ENCODE results near the gene CCL18.

Gene CCL18

DNA sequence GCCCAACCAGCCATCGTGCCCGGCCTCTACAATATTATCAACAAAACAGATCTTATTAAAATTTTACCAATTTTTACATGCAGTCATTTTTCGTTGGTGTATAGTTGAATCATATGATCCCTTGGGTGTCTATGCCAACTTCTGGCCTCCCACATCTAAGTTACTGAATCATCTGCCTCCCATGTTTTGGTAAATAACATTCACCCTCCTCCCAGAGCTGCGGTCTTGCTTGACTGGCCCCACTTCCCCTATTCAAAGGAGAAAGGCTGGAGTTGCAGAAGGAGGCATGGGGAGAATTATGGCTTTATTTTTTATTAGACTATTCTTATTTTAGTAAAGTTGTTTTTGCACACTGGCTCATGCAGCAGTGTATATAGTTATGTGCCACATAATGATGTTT, 27.8 kb upstream of the CCL18 start:
- Histone ChIP-seq H3K27ac (ENCODE audit: insufficient read depth, low read length, poor library complexity, severe bottlenecking) (no peak overlapping the region), H3K4me1 (ENCODE audit: control insufficient read depth, insufficient read depth, low read length, poor library complexity, severe bottlenecking) (no peaks in the 10 kb centered on the region)

DNA sequence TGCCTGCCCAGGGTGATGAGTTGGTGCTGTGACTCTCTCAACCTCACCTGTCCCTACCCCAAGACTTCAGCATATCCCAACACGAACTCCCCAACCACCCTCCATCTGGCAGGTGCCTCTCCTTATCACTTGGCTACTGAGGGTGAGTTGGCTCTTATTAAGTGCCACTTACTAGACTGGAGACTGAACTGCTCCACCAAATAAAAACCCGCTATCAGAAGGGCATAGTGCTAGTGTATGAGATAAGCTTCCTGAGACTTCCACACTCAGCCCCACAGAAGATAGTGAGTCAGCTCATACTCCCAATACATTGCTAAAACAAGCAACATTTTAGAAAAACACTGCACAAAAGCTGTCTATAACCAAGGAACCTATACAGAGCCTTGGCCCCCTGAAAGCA, 16.0 kb upstream of the CCL18 start:
- peaks cover 5% of the 10 kb centered on the region for H3K27me3 ChIP-seq (replicated peaks; ENCODE audit: control insufficient read depth, insufficient read depth, low read length, poor library complexity, severe bottlenecking)

More for the DNA sequence above, 27.8 kb upstream of the CCL18 start:
- DNase-seq, result no peak
- Histone ChIP-seq H3K36me3 (ENCODE audit: control insufficient read depth, insufficient read depth, low read length) (no peaks in the 10 kb centered on the region), H3K9me3 (ENCODE audit: control insufficient read depth, low read length) (no peaks in the 10 kb centered on the region), H3K4me3 (ENCODE audit: insufficient read depth, low read depth, low read length, poor library complexity, severe bottlenecking) (no peak overlapping the region), H3K27me3 (replicated peaks; ENCODE audit: control insufficient read depth, insufficient read depth, low read length, poor library complexity, severe bottlenecking) (no peaks in the 10 kb centered on the region)

GRCh38 chr17:36049643-36050042, 14.4 kb upstream of the CCL18 start:
- Histone ChIP-seq H3K36me3 (ENCODE audit: control insufficient read depth, insufficient read depth, low read length) (no peaks in the 10 kb centered on the region), H3K27me3 (replicated peaks; ENCODE audit: control insufficient read depth, insufficient read depth, low read length, poor library complexity, severe bottlenecking) (peaks cover 5% of the 10 kb centered on the region), H3K4me1 (ENCODE audit: control insufficient read depth, insufficient read depth, low read length, poor library complexity, severe bottlenecking) (no peaks in the 10 kb centered on the region), H3K27ac (ENCODE audit: insufficient read depth, low read length, poor library complexity, severe bottlenecking) (no peak overlapping the region), H3K4me3 (ENCODE audit: insufficient read depth, low read depth, low read length, poor library complexity, severe bottlenecking) (no peak overlapping the region), H3K9me3 (ENCODE audit: control insufficient read depth, low read length) (no peaks in the 10 kb centered on the region)
- no peak for DNase-seq

More for the DNA sequence above, 16.0 kb upstream of the CCL18 start:
- H3K9me3 ChIP-seq (ENCODE audit: control insufficient read depth, low read length), result no peaks in the 10 kb centered on the region
- no peak overlapping the region for H3K27ac ChIP-seq (ENCODE audit: insufficient read depth, low read length, poor library complexity, severe bottlenecking)
- no peaks in the 10 kb centered on the region for H3K36me3 ChIP-seq (ENCODE audit: control insufficient read depth, insufficient read depth, low read length)
- no peak for DNase-seq
- H3K4me1 ChIP-seq (ENCODE audit: control insufficient read depth, insufficient read depth, low read length, poor library complexity, severe bottlenecking), result no peaks in the 10 kb centered on the region
- H3K4me3 ChIP-seq (ENCODE audit: insufficient read depth, low read depth, low read length, poor library complexity, severe bottlenecking), result no peak overlapping the region

- H3K9me3 ChIP-seq (ENCODE audit: control insufficient read depth, low read length), result no peaks in the 10 kb centered on the region
- no peak for DNase-seq
- no peaks in the 10 kb centered on the region for H3K36me3 ChIP-seq (ENCODE audit: control insufficient read depth, insufficient read depth, low read length)
- no peaks in the 10 kb centered on the region for H3K27me3 ChIP-seq (replicated peaks; ENCODE audit: control insufficient read depth, insufficient read depth, low read length, poor library complexity, severe bottlenecking)
- H3K4me1 ChIP-seq (ENCODE audit: control insufficient read depth, insufficient read depth, low read length, poor library complexity, severe bottlenecking), result no peaks in the 10 kb centered on the region
- no peak overlapping the region for H3K4me3 ChIP-seq (ENCODE audit: insufficient read depth, low read depth, low read length, poor library complexity, severe bottlenecking)
- H3K27ac ChIP-seq (ENCODE audit: insufficient read depth, low read length, poor library complexity, severe bottlenecking), result no peak overlapping the region
These were observed 8.9 kb upstream of the CCL18 start for GRCh38 chr17:36055171-36055570.

GRCh38 chr17:36055921-36056520, 8.1 kb upstream of the CCL18 start:
- Histone ChIP-seq H3K9me3 (ENCODE audit: control insufficient read depth, low read length) (no peaks in the 10 kb centered on the region), H3K4me3 (ENCODE audit: insufficient read depth, low read depth, low read length, poor library complexity, severe bottlenecking) (no peak overlapping the region), H3K36me3 (ENCODE audit: control insufficient read depth, insufficient read depth, low read length) (no peaks in the 10 kb centered on the region), H3K4me1 (ENCODE audit: control insufficient read depth, insufficient read depth, low read length, poor library complexity, severe bottlenecking) (no peaks in the 10 kb centered on the region), H3K27ac (ENCODE audit: insufficient read depth, low read length, poor library complexity, severe bottlenecking) (no peak overlapping the region), H3K27me3 (replicated peaks; ENCODE audit: control insufficient read depth, insufficient read depth, low read length, poor library complexity, severe bottlenecking) (no peaks in the 10 kb centered on the region)
- DNase-seq, result no peak

- Histone ChIP-seq H3K27me3 (replicated peaks; ENCODE audit: control insufficient read depth, insufficient read depth, low read length, poor library complexity, severe bottlenecking) (no peaks in the 10 kb centered on the region), H3K36me3 (ENCODE audit: control insufficient read depth, insufficient read depth, low read length) (no peaks in the 10 kb centered on the region), H3K9me3 (ENCODE audit: control insufficient read depth, low read length) (no peaks in the 10 kb centered on the region), H3K4me3 (ENCODE audit: insufficient read depth, low read depth, low read length, poor library complexity, severe bottlenecking) (no peak overlapping the region), H3K4me1 (ENCODE audit: control insufficient read depth, insufficient read depth, low read length, poor library complexity, severe bottlenecking) (no peaks in the 10 kb centered on the region), H3K27ac (ENCODE audit: insufficient read depth, low read length, poor library complexity, severe bottlenecking) (no peak overlapping the region)
- no peak for DNase-seq
These were observed 6.2 kb upstream of the CCL18 start for GRCh38 chr17:36057911-36058310.

- no peaks in the 10 kb centered on the region for H3K4me1 ChIP-seq (ENCODE audit: control insufficient read depth, insufficient read depth, low read length, poor library complexity, severe bottlenecking)
- H3K4me3 ChIP-seq (ENCODE audit: insufficient read depth, low read depth, low read length, poor library complexity, severe bottlenecking), result no peak overlapping the region
- H3K36me3 ChIP-seq (ENCODE audit: control insufficient read depth, insufficient read depth, low read length), result no peaks in the 10 kb centered on the region
- no peak overlapping the region for H3K27ac ChIP-seq (ENCODE audit: insufficient read depth, low read length, poor library complexity, severe bottlenecking)
- no peaks in the 10 kb centered on the region for H3K9me3 ChIP-seq (ENCODE audit: control insufficient read depth, low read length)
- no peaks in the 10 kb centered on the region for H3K27me3 ChIP-seq (replicated peaks; ENCODE audit: control insufficient read depth, insufficient read depth, low read length, poor library complexity, severe bottlenecking)
- DNase-seq, result no peak
These were observed 4.7 kb upstream of the CCL18 start for GRCh38 chr17:36059406-36059805.

GRCh38 chr17:36060816-36061215, 3.3 kb upstream of the CCL18 start:
- no peak for DNase-seq
- Histone ChIP-seq H3K9me3 (ENCODE audit: control insufficient read depth, low read length) (no peaks in the 10 kb centered on the region), H3K27me3 (replicated peaks; ENCODE audit: control insufficient read depth, insufficient read depth, low read length, poor library complexity, severe bottlenecking) (no peaks in the 10 kb centered on the region), H3K4me1 (ENCODE audit: control insufficient read depth, insufficient read depth, low read length, poor library complexity, severe bottlenecking) (no peaks in the 10 kb centered on the region), H3K4me3 (ENCODE audit: insufficient read depth, low read depth, low read length, poor library complexity, severe bottlenecking) (no peak overlapping the region), H3K27ac (ENCODE audit: insufficient read depth, low read length, poor library complexity, severe bottlenecking) (no peak overlapping the region), H3K36me3 (ENCODE audit: control insufficient read depth, insufficient read depth, low read length) (no peaks in the 10 kb centered on the region)

DNA sequence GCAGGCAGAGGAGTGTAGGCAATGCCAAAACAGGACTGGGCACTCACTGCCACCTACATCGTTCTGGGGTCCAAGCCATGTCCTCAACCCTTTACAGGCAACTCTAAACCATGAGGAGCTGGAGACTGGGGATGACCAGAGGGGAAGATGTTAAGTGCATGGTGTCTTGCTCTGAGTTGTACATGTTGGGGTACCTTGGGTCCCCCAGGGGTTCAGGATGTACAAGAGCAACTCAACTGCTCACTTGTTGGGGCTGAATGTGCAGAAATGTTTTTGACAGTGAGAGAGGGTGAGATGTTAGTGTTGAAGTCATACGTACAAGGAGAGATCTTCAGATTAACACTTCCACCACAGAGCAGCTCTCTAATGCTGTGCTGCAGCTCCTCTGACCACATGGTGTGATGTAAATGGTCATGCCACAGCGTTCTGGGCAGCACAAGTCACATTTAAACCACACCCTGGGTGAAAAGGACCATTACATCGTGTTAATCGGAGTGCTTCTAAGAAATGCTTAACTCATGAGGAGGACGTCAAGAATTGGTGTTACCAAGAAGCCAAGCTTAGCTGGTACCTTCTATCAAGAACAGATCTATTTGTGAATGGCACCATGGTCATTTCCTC, 2.4 kb downstream of the CCL18 start:
- Histone ChIP-seq H3K4me3 (ENCODE audit: insufficient read depth, low read depth, low read length, poor library complexity, severe bottlenecking) (no peak overlapping the region), H3K36me3 (ENCODE audit: control insufficient read depth, insufficient read depth, low read length) (no peaks in the 10 kb centered on the region), H3K9me3 (ENCODE audit: control insufficient read depth, low read length) (no peaks in the 10 kb centered on the region), H3K27ac (ENCODE audit: insufficient read depth, low read length, poor library complexity, severe bottlenecking) (no peak overlapping the region), H3K27me3 (replicated peaks; ENCODE audit: control insufficient read depth, insufficient read depth, low read length, poor library complexity, severe bottlenecking) (no peaks in the 10 kb centered on the region), H3K4me1 (ENCODE audit: control insufficient read depth, insufficient read depth, low read length, poor library complexity, severe bottlenecking) (no peaks in the 10 kb centered on the region)
- DNase-seq, result no peak

DNA sequence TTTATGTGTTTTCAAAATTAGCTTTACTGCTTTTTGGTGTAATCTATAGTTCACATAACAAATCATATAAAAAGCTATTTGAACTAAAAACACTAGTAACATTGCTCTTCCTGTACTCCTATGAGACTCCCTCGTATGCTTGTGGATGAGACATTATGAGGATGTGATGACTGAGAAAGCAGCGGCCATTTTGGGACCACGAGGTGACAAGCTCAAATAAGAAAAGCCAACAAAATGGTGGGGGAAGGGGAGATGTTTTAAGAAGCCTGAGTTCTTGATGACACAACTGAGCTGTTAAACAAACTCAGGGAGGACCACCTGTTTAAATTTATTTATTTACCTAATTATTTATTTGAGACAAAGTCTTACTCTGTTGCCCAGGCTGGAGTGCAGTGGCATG, 4.5 kb downstream of the CCL18 start:
- no peak for DNase-seq
- no peaks in the 10 kb centered on the region for H3K4me1 ChIP-seq (ENCODE audit: control insufficient read depth, insufficient read depth, low read length, poor library complexity, severe bottlenecking)

More for the DNA sequence above, 4.5 kb downstream of the CCL18 start:
- Histone ChIP-seq H3K27me3 (replicated peaks; ENCODE audit: control insufficient read depth, insufficient read depth, low read length, poor library complexity, severe bottlenecking) (no peaks in the 10 kb centered on the region), H3K9me3 (ENCODE audit: control insufficient read depth, low read length) (no peaks in the 10 kb centered on the region), H3K36me3 (ENCODE audit: control insufficient read depth, insufficient read depth, low read length) (no peaks in the 10 kb centered on the region), H3K27ac (ENCODE audit: insufficient read depth, low read length, poor library complexity, severe bottlenecking) (no peak overlapping the region), H3K4me3 (ENCODE audit: insufficient read depth, low read depth, low read length, poor library complexity, severe bottlenecking) (no peak overlapping the region)

Data from effector memory CD4-positive, alpha-beta T cell (primary cell).